K562 (cell line): ENCODE measurements around the gene CCDC85A.

ENCODE experiments used
- CEBPB ChIP-seq: fragments of 450-650 bp; IDR thresholded peaks from 2 replicates; pipeline ENCODE4 v1.6.1; 2016; ENCODE audit warnings: missing genetic modification characterization, missing compliant biosample characterization
- HMG20B ChIP-seq: fragments of 250-450 bp; sonication (Bioruptor Pico); IDR thresholded peaks from 2 replicates; pipeline ENCODE4 v1.5.0; 2021; ENCODE audit warnings: mild to moderate bottlenecking
- JUND ChIP-seq, 2 experiments: IDR thresholded peaks; 2 replicates in 1 of 2; 3 replicates in 1 of 2; pipeline ENCODE4 v1.6.1; 2011; ENCODE audit warnings: borderline replicate concordance in 2 of 2, low read depth in 2 of 2, low read length in 2 of 2, improper control_type of control experiment in 1 of 2, missing biosample characterization in 1 of 2, missing genetic modification characterization in 1 of 2, missing genetic modification reagents in 1 of 2
- NR1H2 ChIP-seq: sonication (generic); formaldehyde crosslinking; IDR thresholded peaks from 2 replicates; pipeline ENCODE4 v1.4.0; 2020; ENCODE audit warnings: mild to moderate bottlenecking, missing genetic modification reagents
- NR3C1 ChIP-seq: sonication (generic); formaldehyde crosslinking; IDR thresholded peaks from 2 replicates; pipeline ENCODE4 v1.8.1; 2022; ENCODE audit warnings: missing genetic modification reagents
- XRCC4 ChIP-seq: IDR thresholded peaks from one replicate; pipeline ENCODE4 v1.6.1; 2011; ENCODE audit not compliant: insufficient read depth, insufficient read length; ENCODE audit errors: extremely low read depth
- ZNF23 ChIP-seq: fragments of 250-450 bp; sonication (Bioruptor Pico); IDR thresholded peaks from 2 replicates; pipeline ENCODE4 v1.4.0; 2020; ENCODE audit warnings: mild to moderate bottlenecking
- ZNF699 ChIP-seq: fragments of 250-450 bp; sonication (Bioruptor Pico); IDR thresholded peaks from 2 replicates; pipeline ENCODE4 v1.8.0; 2021; ENCODE audit warnings: mild to moderate bottlenecking, moderate library complexity; ENCODE audit not compliant: insufficient replicate concordance
- TF ChIP-seq, protein P1 (sequence below), 2 experiments: fragments of 450-650 bp in 1 of 2; sonication (generic) in 1 of 2; formaldehyde crosslinking in 1 of 2; IDR thresholded peaks in 1 of 2; conservative IDR thresholded peaks in 1 of 2; 2 replicates each; pipeline versions ENCODE4 v1.6.1 to v1.8.1; 2016 to 2023; ENCODE audit warnings: mild to moderate bottlenecking in 2 of 2, moderate library complexity in 2 of 2, inconsistent platforms in 1 of 2, missing genetic modification reagents in 1 of 2
- TF ChIP-seq, protein P2 (sequence below): fragments of 250-450 bp; sonication (Bioruptor Pico); IDR thresholded peaks from 2 replicates; pipeline ENCODE4 v1.4.0; 2020; ENCODE audit warnings: mild to moderate bottlenecking, moderate library complexity
- TF ChIP-seq, protein P3 (sequence below), 3 experiments: IDR thresholded peaks in 2 of 3; conservative IDR thresholded peaks in 1 of 3; 2 replicates each; pipeline ENCODE4 v1.5.1; 2011 to 2012; ENCODE audit warnings: low read length in 3 of 3, mild to moderate bottlenecking in 3 of 3, control low read depth in 2 of 3, improper control_type of control experiment in 1 of 3, inconsistent platforms in 1 of 3, low read depth in 1 of 3, mixed read lengths in 1 of 3, moderate library complexity in 1 of 3; ENCODE audit not compliant: insufficient read depth in 2 of 3
- TF ChIP-seq, protein P4 (sequence below): fragments of 250-450 bp; sonication (Bioruptor Pico); IDR thresholded peaks from 2 replicates; pipeline ENCODE4 v1.4.0; 2020; ENCODE audit warnings: mild to moderate bottlenecking
- TF ChIP-seq, protein P5 (sequence below): sonication (generic); formaldehyde crosslinking; IDR thresholded peaks from 2 replicates; pipeline ENCODE4 v1.4.0; 2020; ENCODE audit warnings: mild to moderate bottlenecking, missing genetic modification reagents

DNA sequence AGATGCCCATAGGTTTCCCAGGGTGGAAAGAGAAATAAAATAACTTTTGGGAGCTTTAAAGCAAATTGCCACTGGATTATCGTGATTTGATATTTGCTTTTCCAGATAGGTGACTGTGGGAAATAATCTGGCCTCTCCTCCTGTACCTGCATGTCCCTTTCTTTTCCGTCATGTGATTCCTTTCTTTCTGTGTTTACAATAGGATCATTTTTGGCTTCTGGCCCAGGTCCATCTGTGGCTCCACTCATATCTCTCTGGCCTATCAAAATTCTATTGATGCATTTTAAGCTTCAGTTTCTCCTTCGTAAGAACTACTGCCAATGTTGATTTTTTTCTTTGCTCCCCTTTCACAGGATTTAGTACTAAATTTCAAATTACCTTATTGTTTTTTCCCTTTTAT, 153.6 kb downstream of the CCDC85A start:
- no peak for TF ChIP-seq NR3C1 (CRISPR knock-in tag)
- no peak for TF ChIP-seq HMG20B (CRISPR knock-in tag)
- TF ChIP-seq, protein P1, sequence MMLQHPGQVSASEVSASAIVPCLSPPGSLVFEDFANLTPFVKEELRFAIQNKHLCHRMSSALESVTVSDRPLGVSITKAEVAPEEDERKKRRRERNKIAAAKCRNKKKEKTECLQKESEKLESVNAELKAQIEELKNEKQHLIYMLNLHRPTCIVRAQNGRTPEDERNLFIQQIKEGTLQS (IDR thresholded peaks at IDR 0.05), result no peak
- TF ChIP-seq, protein P1 (CRISPR knock-in tag; conservative IDR thresholded peaks at IDR 0.05), result no peak
- TF ChIP-seq ZNF23 (CRISPR knock-in tag), result no peak
- no peak for TF ChIP-seq XRCC4
- TF ChIP-seq CEBPB (tag), result no peak
- TF ChIP-seq, protein P2, sequence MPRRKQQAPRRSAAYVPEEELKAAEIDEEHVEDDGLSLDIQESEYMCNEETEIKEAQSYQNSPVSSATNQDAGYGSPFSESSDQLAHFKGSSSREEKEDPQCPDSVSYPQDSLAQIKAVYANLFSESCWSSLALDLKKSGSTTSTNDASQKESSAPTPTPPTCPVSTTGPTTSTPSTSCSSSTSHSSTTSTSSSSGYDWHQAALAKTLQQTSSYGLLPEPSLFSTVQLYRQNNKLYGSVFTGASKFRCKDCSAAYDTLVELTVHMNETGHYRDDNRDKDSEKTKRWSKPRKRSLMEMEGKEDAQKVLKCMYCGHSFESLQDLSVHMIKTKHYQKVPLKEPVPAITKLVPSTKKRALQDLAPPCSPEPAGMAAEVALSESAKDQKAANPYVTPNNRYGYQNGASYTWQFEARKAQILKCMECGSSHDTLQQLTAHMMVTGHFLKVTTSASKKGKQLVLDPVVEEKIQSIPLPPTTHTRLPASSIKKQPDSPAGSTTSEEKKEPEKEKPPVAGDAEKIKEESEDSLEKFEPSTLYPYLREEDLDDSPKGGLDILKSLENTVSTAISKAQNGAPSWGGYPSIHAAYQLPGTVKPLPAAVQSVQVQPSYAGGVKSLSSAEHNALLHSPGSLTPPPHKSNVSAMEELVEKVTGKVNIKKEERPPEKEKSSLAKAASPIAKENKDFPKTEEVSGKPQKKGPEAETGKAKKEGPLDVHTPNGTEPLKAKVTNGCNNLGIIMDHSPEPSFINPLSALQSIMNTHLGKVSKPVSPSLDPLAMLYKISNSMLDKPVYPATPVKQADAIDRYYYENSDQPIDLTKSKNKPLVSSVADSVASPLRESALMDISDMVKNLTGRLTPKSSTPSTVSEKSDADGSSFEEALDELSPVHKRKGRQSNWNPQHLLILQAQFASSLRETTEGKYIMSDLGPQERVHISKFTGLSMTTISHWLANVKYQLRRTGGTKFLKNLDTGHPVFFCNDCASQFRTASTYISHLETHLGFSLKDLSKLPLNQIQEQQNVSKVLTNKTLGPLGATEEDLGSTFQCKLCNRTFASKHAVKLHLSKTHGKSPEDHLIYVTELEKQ (CRISPR knock-in tag), result no peak
- TF ChIP-seq NR1H2, result no peak
- TF ChIP-seq, protein P3, sequence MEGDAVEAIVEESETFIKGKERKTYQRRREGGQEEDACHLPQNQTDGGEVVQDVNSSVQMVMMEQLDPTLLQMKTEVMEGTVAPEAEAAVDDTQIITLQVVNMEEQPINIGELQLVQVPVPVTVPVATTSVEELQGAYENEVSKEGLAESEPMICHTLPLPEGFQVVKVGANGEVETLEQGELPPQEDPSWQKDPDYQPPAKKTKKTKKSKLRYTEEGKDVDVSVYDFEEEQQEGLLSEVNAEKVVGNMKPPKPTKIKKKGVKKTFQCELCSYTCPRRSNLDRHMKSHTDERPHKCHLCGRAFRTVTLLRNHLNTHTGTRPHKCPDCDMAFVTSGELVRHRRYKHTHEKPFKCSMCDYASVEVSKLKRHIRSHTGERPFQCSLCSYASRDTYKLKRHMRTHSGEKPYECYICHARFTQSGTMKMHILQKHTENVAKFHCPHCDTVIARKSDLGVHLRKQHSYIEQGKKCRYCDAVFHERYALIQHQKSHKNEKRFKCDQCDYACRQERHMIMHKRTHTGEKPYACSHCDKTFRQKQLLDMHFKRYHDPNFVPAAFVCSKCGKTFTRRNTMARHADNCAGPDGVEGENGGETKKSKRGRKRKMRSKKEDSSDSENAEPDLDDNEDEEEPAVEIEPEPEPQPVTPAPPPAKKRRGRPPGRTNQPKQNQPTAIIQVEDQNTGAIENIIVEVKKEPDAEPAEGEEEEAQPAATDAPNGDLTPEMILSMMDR (IDR thresholded peaks at IDR 0.05 in 2 of 3, conservative IDR thresholded peaks at IDR 0.05 in 1 of 3; ENCODE audit: insufficient read depth in 2 of 3, low read depth in 1 of 3, low read length in 3 of 3), result no peak
- TF ChIP-seq, protein P4, sequence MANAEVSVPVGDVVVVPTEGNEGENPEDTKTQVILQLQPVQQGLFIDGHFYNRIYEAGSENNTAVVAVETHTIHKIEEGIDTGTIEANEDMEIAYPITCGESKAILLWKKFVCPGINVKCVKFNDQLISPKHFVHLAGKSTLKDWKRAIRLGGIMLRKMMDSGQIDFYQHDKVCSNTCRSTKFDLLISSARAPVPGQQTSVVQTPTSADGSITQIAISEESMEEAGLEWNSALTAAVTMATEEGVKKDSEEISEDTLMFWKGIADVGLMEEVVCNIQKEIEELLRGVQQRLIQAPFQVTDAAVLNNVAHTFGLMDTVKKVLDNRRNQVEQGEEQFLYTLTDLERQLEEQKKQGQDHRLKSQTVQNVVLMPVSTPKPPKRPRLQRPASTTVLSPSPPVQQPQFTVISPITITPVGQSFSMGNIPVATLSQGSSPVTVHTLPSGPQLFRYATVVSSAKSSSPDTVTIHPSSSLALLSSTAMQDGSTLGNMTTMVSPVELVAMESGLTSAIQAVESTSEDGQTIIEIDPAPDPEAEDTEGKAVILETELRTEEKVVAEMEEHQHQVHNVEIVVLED (CRISPR knock-in tag), result no peak
- TF ChIP-seq, protein P5, sequence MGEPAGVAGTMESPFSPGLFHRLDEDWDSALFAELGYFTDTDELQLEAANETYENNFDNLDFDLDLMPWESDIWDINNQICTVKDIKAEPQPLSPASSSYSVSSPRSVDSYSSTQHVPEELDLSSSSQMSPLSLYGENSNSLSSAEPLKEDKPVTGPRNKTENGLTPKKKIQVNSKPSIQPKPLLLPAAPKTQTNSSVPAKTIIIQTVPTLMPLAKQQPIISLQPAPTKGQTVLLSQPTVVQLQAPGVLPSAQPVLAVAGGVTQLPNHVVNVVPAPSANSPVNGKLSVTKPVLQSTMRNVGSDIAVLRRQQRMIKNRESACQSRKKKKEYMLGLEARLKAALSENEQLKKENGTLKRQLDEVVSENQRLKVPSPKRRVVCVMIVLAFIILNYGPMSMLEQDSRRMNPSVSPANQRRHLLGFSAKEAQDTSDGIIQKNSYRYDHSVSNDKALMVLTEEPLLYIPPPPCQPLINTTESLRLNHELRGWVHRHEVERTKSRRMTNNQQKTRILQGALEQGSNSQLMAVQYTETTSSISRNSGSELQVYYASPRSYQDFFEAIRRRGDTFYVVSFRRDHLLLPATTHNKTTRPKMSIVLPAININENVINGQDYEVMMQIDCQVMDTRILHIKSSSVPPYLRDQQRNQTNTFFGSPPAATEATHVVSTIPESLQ (CRISPR knock-in tag), result no peak
- TF ChIP-seq JUND (IDR thresholded peaks at IDR 0.05; ENCODE audit: borderline replicate concordance, low read depth, low read length), result no peak
- no peak for TF ChIP-seq JUND (tag; IDR thresholded peaks at IDR 0.05; ENCODE audit: borderline replicate concordance, low read depth, low read length)
- TF ChIP-seq ZNF699 (CRISPR knock-in tag), result no peak
